B cell (primary cell): ENCODE data around the gene MYH10. TPM values are rescaled to one million over a fixed set of nuclear protein-coding genes. Genes with fewer than 3 reads are reported as not detected.

ENCODE experiments used
- ATAC-seq: fragments of 200-7000 bp; cut with Tn5 transposase; one replicate; pipeline ENCODE4 v1.10.0; 2021; ENCODE audit warnings: low read depth, mild to moderate bottlenecking, moderate number of reproducible peaks, moderate library complexity
- CTCF ChIA-PET: fragments of 350-600 bp; sonication (Branson Sonifier 250); formaldehyde crosslinking; loops from one replicate; lab custom pipeline; 2021; ENCODE audit warnings: antibody characterized with exemption, inconsistent platforms; lab: Charles Lee
- POLR2A ChIA-PET: fragments of 350-600 bp; sonication (Branson Sonifier 250); formaldehyde crosslinking; loops from one replicate; lab custom pipeline; 2021; ENCODE audit warnings: antibody characterized with exemption; lab: Charles Lee
- DNase-seq: peaks from one replicate; pipeline ENCODE4 v3.0.0; 2013
- H2AFZ ChIP-seq: 2 replicates; pipeline ENCODE4 v1.6.1; 2012; ENCODE audit warnings: mild to moderate bottlenecking, low read depth, low read length; ENCODE audit not compliant: insufficient read depth, poor library complexity, severe bottlenecking
- H3K27ac ChIP-seq, 2 donors: 1 replicate in 1 of 2; 2 replicates in 1 of 2; pipeline ENCODE4 v1.5.1; 2012 to 2013; ENCODE audit warnings: low read length in 2 of 2, mild to moderate bottlenecking in 2 of 2, moderate library complexity in 1 of 2
- H3K27me3 ChIP-seq, 4 experiments: fragments of 200-600 bp in 1 of 4; sonication (generic) in 1 of 4; replicated peaks in 1 of 4; 1 replicate in 2 of 4; 2 replicates in 2 of 4; pipeline versions ENCODE4 v1.6.1 to v1.7.0; 2013 to 2016; ENCODE audit warnings: low read length in 3 of 4, mild to moderate bottlenecking in 2 of 4, mixed read lengths in 1 of 4, moderate library complexity in 1 of 4; ENCODE audit not compliant: insufficient read depth in 4 of 4, control insufficient read depth in 3 of 4; ENCODE audit errors: control extremely low read depth in 1 of 4
- H3K36me3 ChIP-seq, 2 experiments: replicated peaks in 1 of 2; 1 replicate in 1 of 2; 2 replicates in 1 of 2; pipeline versions ENCODE4 v1.6.1 to v1.7.1; 2013; ENCODE audit warnings: low read length in 1 of 2; ENCODE audit not compliant: insufficient read depth in 2 of 2, control insufficient read depth in 1 of 2; ENCODE audit errors: control extremely low read depth in 1 of 2, extremely low read depth in 1 of 2
- H3K4me1 ChIP-seq, 2 donors: fragments of 200-600 bp in 1 of 2; sonication (generic) in 1 of 2; 1 replicate in 1 of 2; 2 replicates in 1 of 2; pipeline versions ENCODE4 v1.5.1 to v1.6.1; 2013 to 2017; ENCODE audit warnings: low read length in 2 of 2; ENCODE audit not compliant: control insufficient read depth in 2 of 2, insufficient read depth in 2 of 2
- H3K4me2 ChIP-seq: replicated peaks from 2 replicates; pipeline ENCODE3; 2012; ENCODE audit warnings: mild to moderate bottlenecking, low read depth, low read length; ENCODE audit not compliant: poor library complexity, severe bottlenecking
- H3K4me3 ChIP-seq, 5 experiments: fragments of 200-600 bp in 1 of 5; sonication (generic) in 1 of 5; 1 replicate in 3 of 5; 2 replicates in 2 of 5; pipeline versions ENCODE4 v1.5.1 to v1.7.0; 2011 to 2016; ENCODE audit warnings: low read length in 4 of 5, mild to moderate bottlenecking in 4 of 5, low read depth in 2 of 5, control low read depth in 1 of 5, moderate library complexity in 1 of 5; ENCODE audit not compliant: insufficient read depth in 1 of 5; ENCODE audit errors: control extremely low read depth in 1 of 5, extremely low read depth in 1 of 5
- H3K79me2 ChIP-seq: fragments of 200-600 bp; sonication (generic); one replicate; pipeline ENCODE4 v1.6.0; 2016; ENCODE audit warnings: low read length; ENCODE audit not compliant: control insufficient read depth, insufficient read depth
- H3K9ac ChIP-seq: fragments of 200-600 bp; sonication (generic); 2 replicates; pipeline ENCODE4 v1.6.1; 2017; ENCODE audit warnings: mild to moderate bottlenecking, low read length, moderate library complexity
- H3K9me3 ChIP-seq, 3 donors: one replicate each; pipeline versions ENCODE4 v1.6.1 to v1.7.1; 2013; ENCODE audit warnings: low read length in 2 of 3; ENCODE audit not compliant: control insufficient read depth in 2 of 3, insufficient read depth in 1 of 3; ENCODE audit errors: control extremely low read depth in 1 of 3
- H4K20me1 ChIP-seq: 2 replicates; pipeline ENCODE4 v1.6.0; 2012; ENCODE audit warnings: mild to moderate bottlenecking, low read length; ENCODE audit not compliant: insufficient read depth, control insufficient read depth, poor library complexity, severe bottlenecking
- H3K27ac Mint-ChIP-seq: one replicate; pipeline ENCODE4 v1.8.0; 2021; ENCODE audit warnings: mixed read lengths
- H3K27me3 Mint-ChIP-seq: one replicate; pipeline ENCODE4 v1.8.0; 2021; ENCODE audit warnings: mixed read lengths
- H3K4me1 Mint-ChIP-seq: one replicate; pipeline ENCODE4 v1.8.0; 2021; ENCODE audit warnings: mixed read lengths
- H3K4me3 Mint-ChIP-seq: one replicate; pipeline ENCODE4 v1.8.0; 2021; ENCODE audit warnings: mixed read lengths
- H3K9me3 Mint-ChIP-seq: one replicate; pipeline ENCODE4 v1.8.0; 2022; ENCODE audit warnings: mixed read lengths; ENCODE audit not compliant: insufficient read depth
- EZH2 ChIP-seq: IDR thresholded peaks from 2 replicates; pipeline ENCODE4 v1.6.1; 2012; ENCODE audit warnings: borderline replicate concordance, low read depth, mild to moderate bottlenecking, moderate library complexity, low read length; ENCODE audit not compliant: insufficient read depth, poor library complexity, severe bottlenecking
- WGBS: methylation state at CpG from one replicate; pipeline ENCODE4 v1.1.5; 2013; ENCODE audit warnings: missing lambda C conversion rate; ENCODE audit not compliant: insufficient coverage; 5-methylcytosine and 5-hydroxymethylcytosine counted together
- intact Hi-C: fragments of 100-400 bp; cut with micrococcal nuclease; formaldehyde crosslinking; loops from one replicate; pipeline ENCODE4 v1.10.0; 2022
- polyA plus RNA-seq: library from polyadenylated mRNA; depleted of rRNA; stranded (reverse); fragments of >200 nt; gene quantifications from 2 replicates; pipeline ENCODE4 v1.2.3, GENCODE V29; 2012
- total RNA-seq, 2 donors: library from RNA; stranded (reverse); fragments of 120-200 nt in 1 of 2; gene quantifications; 1 replicate in 1 of 2; 2 replicates in 1 of 2; pipeline versions ENCODE4 v1.2.3 to v1.2.4, GENCODE V29; 2013 to 2022
- TF ChIP-seq, protein P1 (sequence below): fragments of 200-600 bp; IDR thresholded peaks from one replicate; pipeline ENCODE4 v1.8.0; 2022; ENCODE audit warnings: antibody characterized with exemption, mild to moderate bottlenecking

The MYH10 gene
- total and polyA plus RNA-seq, 2 donors (not counting 1 experiment from before 2014, with no cell fraction given) = 0.04 to 1.7 TPM

GRCh38 chr17:8451933-8452614 is 178.5 kb downstream of the MYH10 start:
- 100% methylated on average over 4 of the region's 8 CpGs for WGBS

DNA sequence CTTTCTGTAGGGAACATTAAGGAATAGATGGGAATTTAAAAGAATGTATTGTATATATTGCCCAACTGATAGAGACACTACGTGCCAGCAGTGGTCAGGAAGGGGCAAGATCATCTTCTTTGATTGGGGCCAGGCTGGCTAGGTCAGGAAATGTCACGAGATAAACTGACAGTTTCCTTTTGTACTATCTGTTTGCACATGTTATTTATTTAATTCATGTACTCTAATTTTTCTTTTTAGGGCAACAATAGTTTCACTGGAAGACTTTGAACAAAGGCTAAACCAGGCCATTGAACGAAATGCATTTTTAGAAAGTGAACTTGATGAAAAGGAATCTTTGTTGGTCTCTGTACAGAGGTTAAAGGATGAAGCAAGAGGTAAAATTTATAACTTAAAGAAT is 182.2 kb downstream of the MYH10 start:
- TF ChIP-seq, protein P1, sequence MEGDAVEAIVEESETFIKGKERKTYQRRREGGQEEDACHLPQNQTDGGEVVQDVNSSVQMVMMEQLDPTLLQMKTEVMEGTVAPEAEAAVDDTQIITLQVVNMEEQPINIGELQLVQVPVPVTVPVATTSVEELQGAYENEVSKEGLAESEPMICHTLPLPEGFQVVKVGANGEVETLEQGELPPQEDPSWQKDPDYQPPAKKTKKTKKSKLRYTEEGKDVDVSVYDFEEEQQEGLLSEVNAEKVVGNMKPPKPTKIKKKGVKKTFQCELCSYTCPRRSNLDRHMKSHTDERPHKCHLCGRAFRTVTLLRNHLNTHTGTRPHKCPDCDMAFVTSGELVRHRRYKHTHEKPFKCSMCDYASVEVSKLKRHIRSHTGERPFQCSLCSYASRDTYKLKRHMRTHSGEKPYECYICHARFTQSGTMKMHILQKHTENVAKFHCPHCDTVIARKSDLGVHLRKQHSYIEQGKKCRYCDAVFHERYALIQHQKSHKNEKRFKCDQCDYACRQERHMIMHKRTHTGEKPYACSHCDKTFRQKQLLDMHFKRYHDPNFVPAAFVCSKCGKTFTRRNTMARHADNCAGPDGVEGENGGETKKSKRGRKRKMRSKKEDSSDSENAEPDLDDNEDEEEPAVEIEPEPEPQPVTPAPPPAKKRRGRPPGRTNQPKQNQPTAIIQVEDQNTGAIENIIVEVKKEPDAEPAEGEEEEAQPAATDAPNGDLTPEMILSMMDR = no peak
- TF ChIP-seq EZH2 = no peak
- no CpG with 5 or more reads among the region's 3 CpGs for WGBS
- intact Hi-C loops = no loop called here
- no peak overlapping the region for H3K27ac Mint-ChIP-seq
- ATAC-seq = no peak
- H3K9ac ChIP-seq = no peak overlapping the region
- no peak overlapping the region for H3K4me3 ChIP-seq
- H3K4me3 Mint-ChIP-seq = no peak overlapping the region
- CTCF ChIA-PET = no interaction called here
- H3K4me2 ChIP-seq = no peak overlapping the region
- no peaks in the 10 kb centered on the region for H3K27me3 ChIP-seq
- H3K36me3 ChIP-seq = peaks cover 10 to 82% of the 10 kb centered on the region in 2 experiments
- DNase-seq = no peak
- no peaks in the 10 kb centered on the region for H3K27me3 Mint-ChIP-seq
- H3K9me3 ChIP-seq = no peaks in the 10 kb centered on the region
- no peaks in the 10 kb centered on the region for H3K4me1 ChIP-seq
- no peak overlapping the region for H3K27ac ChIP-seq
- H3K9me3 Mint-ChIP-seq = no peaks in the 10 kb centered on the region
- peaks cover 46% of the 10 kb centered on the region for H4K20me1 ChIP-seq
- POLR2A ChIA-PET = no interaction called here
- H3K4me1 Mint-ChIP-seq = peaks cover 9% of the 10 kb centered on the region
- peaks cover 31% of the 10 kb centered on the region for H3K79me2 ChIP-seq
- no peak overlapping the region for H2AFZ ChIP-seq

More at GRCh38 chr17:8451933-8452614, 178.5 kb downstream of the MYH10 start:
- Mint-ChIP-seq H3K27ac (no peak overlapping the region), H3K9me3 (no peaks in the 10 kb centered on the region), H3K27me3 (no peaks in the 10 kb centered on the region), H3K4me3 (no peak overlapping the region), H3K4me1 (no peaks in the 10 kb centered on the region)
- no peak overlapping the region for H3K4me3 ChIP-seq
- ChIA-PET POLR2A (no interaction called here), CTCF (no interaction called here)
- no peaks in the 10 kb centered on the region for H3K9me3 ChIP-seq
- no peak overlapping the region for H3K4me2 ChIP-seq
- H3K79me2 ChIP-seq = peaks cover 5% of the 10 kb centered on the region
- H3K4me1 ChIP-seq = no peaks in the 10 kb centered on the region
- no peak overlapping the region for H2AFZ ChIP-seq
- peaks cover 14 to 72% of the 10 kb centered on the region in 2 experiments for H3K36me3 ChIP-seq
- intact Hi-C loops = no loop called here
- no peak overlapping the region for H3K9ac ChIP-seq
- DNase-seq = no peak
- H3K27me3 ChIP-seq = no peaks in the 10 kb centered on the region
- H3K27ac ChIP-seq = no peak overlapping the region
- no peak for ATAC-seq
- no peak for TF ChIP-seq EZH2
- TF ChIP-seq, protein P1 = no peak
- H4K20me1 ChIP-seq = peaks cover 19% of the 10 kb centered on the region
